OCI-LY3 (cell line): Measurements from ENCODE around the gene MBD4.

Source experiments
- EZH2phosphoT487 ChIP-seq: fragments of 200-600 bp; shearing (Covaris generic); IDR thresholded peaks from 2 replicates; pipeline ENCODE4 v1.6.1; 2018; ENCODE audit warnings: antibody characterized with exemption, mixed run types, low read depth
- TF ChIP-seq, protein P1 (sequence below): fragments of 200-600, 300-600 bp; sonication (generic); IDR thresholded peaks from 2 replicates; pipeline ENCODE4 v1.5.1; 2014; ENCODE audit warnings: antibody characterized with exemption, low read length, low read depth

DNA sequence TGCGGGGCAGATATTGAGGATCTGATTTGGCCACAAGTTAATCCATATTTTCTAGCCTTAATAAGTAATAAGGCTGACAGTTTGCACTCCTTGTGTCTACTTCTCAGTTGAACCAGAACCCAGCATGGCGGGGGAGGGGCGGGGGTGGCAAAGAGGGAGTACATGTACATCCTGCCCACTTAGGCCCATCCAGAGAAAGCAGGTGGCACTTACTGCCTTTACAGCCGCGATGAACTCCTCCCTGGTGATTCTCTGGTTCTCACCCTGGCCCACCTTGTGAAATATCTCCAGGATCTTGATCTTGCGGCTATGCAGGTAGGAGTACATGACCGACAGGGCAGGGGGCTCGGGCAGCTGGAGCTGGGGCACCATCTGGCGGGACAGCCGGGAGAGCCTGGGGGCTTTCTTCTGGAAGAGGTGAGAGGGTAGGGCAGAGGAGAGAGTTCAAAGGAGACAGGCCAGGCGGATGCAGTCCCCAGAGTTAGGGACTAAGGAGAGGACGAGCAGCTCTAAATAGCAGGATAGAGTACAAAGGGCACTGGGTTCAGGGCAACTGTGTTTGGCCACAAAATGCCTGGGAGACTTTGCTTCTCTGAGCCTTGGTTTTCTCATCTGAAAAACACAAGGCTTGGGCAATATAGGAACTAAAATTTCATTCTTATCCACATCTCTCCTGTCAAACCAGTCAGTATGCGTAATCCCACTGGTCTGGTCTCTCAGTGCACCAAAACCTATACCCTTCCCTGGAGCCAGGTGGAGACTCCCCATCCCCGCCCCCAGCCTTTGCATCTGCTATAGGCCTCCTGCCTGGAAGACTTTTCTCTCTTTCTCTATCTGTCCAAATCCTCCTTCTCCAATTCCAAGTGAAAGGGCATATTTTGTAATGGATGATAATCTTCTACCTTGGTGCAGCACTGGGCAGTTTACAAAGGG is 21.4 kb downstream of the MBD4 start:
- TF ChIP-seq, protein P1, sequence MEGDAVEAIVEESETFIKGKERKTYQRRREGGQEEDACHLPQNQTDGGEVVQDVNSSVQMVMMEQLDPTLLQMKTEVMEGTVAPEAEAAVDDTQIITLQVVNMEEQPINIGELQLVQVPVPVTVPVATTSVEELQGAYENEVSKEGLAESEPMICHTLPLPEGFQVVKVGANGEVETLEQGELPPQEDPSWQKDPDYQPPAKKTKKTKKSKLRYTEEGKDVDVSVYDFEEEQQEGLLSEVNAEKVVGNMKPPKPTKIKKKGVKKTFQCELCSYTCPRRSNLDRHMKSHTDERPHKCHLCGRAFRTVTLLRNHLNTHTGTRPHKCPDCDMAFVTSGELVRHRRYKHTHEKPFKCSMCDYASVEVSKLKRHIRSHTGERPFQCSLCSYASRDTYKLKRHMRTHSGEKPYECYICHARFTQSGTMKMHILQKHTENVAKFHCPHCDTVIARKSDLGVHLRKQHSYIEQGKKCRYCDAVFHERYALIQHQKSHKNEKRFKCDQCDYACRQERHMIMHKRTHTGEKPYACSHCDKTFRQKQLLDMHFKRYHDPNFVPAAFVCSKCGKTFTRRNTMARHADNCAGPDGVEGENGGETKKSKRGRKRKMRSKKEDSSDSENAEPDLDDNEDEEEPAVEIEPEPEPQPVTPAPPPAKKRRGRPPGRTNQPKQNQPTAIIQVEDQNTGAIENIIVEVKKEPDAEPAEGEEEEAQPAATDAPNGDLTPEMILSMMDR: no peak
- no peak for TF ChIP-seq EZH2phosphoT487
